HEK293 (cell line): ENCODE data around the gene ASXL1.

Experiments
- CTCF ChIA-PET: fragments of 350-600 bp; formaldehyde crosslinking; extraction: SDS; loops from one replicate; lab custom pipeline; 2021; ENCODE audit warnings: antibody characterized with exemption; lab: Yijun Ruan, JAX
- POLR2A ChIA-PET: fragments of 300-600 bp; formaldehyde crosslinking; extraction: SDS; loops from one replicate; lab custom pipeline; 2020; ENCODE audit warnings: antibody characterized with exemption, inconsistent platforms; lab: Yijun Ruan, JAX
- H3K27ac ChIP-seq: fragments of 200-500 bp; sonication (Bioruptor generic); 2 replicates; pipeline ENCODE4 v1.5.1; 2014; ENCODE audit warnings: low read depth, low read length, control low read depth, inconsistent platforms; ENCODE audit errors: extremely low read depth
- H3K36me3 ChIP-seq, 2 experiments: fragments of 200-500 bp in 1 of 2; sonication (Bioruptor generic) in 1 of 2; 1 replicate in 1 of 2; 2 replicates in 1 of 2; pipeline ENCODE4 v1.5.1; 2014 to 2017; ENCODE audit warnings: inconsistent platforms in 2 of 2, low read length in 2 of 2; ENCODE audit not compliant: control insufficient read depth in 2 of 2, insufficient read depth in 1 of 2
- H3K4me1 ChIP-seq: fragments of 200-500 bp; sonication (Bioruptor generic); 2 replicates; pipeline ENCODE4 v1.5.1; 2014; ENCODE audit warnings: mild to moderate bottlenecking, low read length, inconsistent platforms; ENCODE audit not compliant: control insufficient read depth, insufficient read depth
- H3K4me3 ChIP-seq: 2 replicates; pipeline ENCODE4 v1.5.1; 2011; ENCODE audit warnings: low read depth, mild to moderate bottlenecking, control low read depth, low read length, moderate library complexity
- H3K9me3 ChIP-seq: fragments of 200-500 bp; sonication (Bioruptor generic); 2 replicates; pipeline ENCODE4 v1.5.1; 2014; ENCODE audit warnings: low read depth, low read length, inconsistent platforms; ENCODE audit not compliant: control insufficient read depth, insufficient read depth
- ATF2 ChIP-seq: fragments of 450-650 bp; formaldehyde crosslinking; IDR thresholded peaks from 2 replicates; pipeline ENCODE4 v1.5.1; 2016; ENCODE audit warnings: missing biosample characterization, missing genetic modification characterization, low read depth
- GLI2 ChIP-seq: fragments of 450-650 bp; formaldehyde crosslinking; IDR thresholded peaks from 2 replicates; pipeline ENCODE4; 2017; ENCODE audit warnings: missing biosample characterization, missing genetic modification characterization, low read depth, borderline replicate concordance
- PRDM1 ChIP-seq: fragments of 450-650 bp; formaldehyde crosslinking; IDR thresholded peaks from 2 replicates; pipeline ENCODE4; 2016; ENCODE audit warnings: missing biosample characterization, missing genetic modification characterization
- SALL2 ChIP-seq: fragments of 450-650 bp; formaldehyde crosslinking; IDR thresholded peaks from 2 replicates; pipeline ENCODE4 v1.5.0; 2017; ENCODE audit warnings: missing biosample characterization, mild to moderate bottlenecking, missing genetic modification characterization, borderline replicate concordance
- SCRT1 ChIP-seq: fragments of 450-650 bp; formaldehyde crosslinking; IDR thresholded peaks from 2 replicates; pipeline ENCODE4 v1.5.1; 2016; ENCODE audit warnings: missing biosample characterization, missing genetic modification characterization, borderline replicate concordance
- SCRT2 ChIP-seq: fragments of 450-650 bp; formaldehyde crosslinking; IDR thresholded peaks from 2 replicates; pipeline ENCODE4 v1.5.1; 2016; ENCODE audit warnings: missing biosample characterization, missing genetic modification characterization
- SP3 ChIP-seq: fragments of 450-650 bp; formaldehyde crosslinking; IDR thresholded peaks from 2 replicates; pipeline ENCODE4 v1.5.1; 2016; ENCODE audit warnings: missing biosample characterization, missing genetic modification characterization
- ZBTB10 ChIP-seq: fragments of 450-650 bp; formaldehyde crosslinking; IDR thresholded peaks from 2 replicates; pipeline ENCODE4 v1.5.1; 2016; ENCODE audit warnings: missing biosample characterization, missing genetic modification characterization
- ZBTB48 ChIP-seq: fragments of 450-650 bp; formaldehyde crosslinking; IDR thresholded peaks from 2 replicates; pipeline ENCODE4 v1.5.1; 2016; ENCODE audit warnings: missing biosample characterization, missing genetic modification characterization
- ZNF221 ChIP-seq: fragments of 450-650 bp; formaldehyde crosslinking; IDR thresholded peaks from 2 replicates; pipeline ENCODE4 v1.5.1; 2017; ENCODE audit warnings: missing biosample characterization, missing genetic modification characterization, borderline replicate concordance
- ZNF26 ChIP-seq: fragments of 450-650 bp; formaldehyde crosslinking; IDR thresholded peaks from 2 replicates; pipeline ENCODE4 v1.5.1; 2016; ENCODE audit warnings: missing biosample characterization, missing genetic modification characterization
- ZNF335 ChIP-seq: fragments of 450-650 bp; formaldehyde crosslinking; conservative IDR thresholded peaks from 2 replicates; pipeline ENCODE4 v1.5.1; 2016; ENCODE audit warnings: missing biosample characterization, missing genetic modification characterization
- ZNF391 ChIP-seq: fragments of 450-650 bp; formaldehyde crosslinking; IDR thresholded peaks from 2 replicates; pipeline ENCODE4 v1.5.1; 2016; ENCODE audit warnings: low read depth, missing biosample characterization, missing genetic modification characterization, borderline replicate concordance
- ZNF404 ChIP-seq: fragments of 450-650 bp; formaldehyde crosslinking; IDR thresholded peaks from 2 replicates; pipeline ENCODE4 v1.5.1; 2017; ENCODE audit warnings: missing biosample characterization, missing genetic modification characterization
- ZNF473 ChIP-seq: fragments of 450-650 bp; formaldehyde crosslinking; IDR thresholded peaks from 2 replicates; pipeline ENCODE4 v1.5.1; 2017; ENCODE audit warnings: missing biosample characterization, missing genetic modification characterization
- ZNF791 ChIP-seq: fragments of 450-650 bp; formaldehyde crosslinking; IDR thresholded peaks from 2 replicates; pipeline ENCODE4 v1.5.1; 2016; ENCODE audit warnings: missing biosample characterization, missing genetic modification characterization
- ZSCAN30 ChIP-seq: fragments of 450-650 bp; IDR thresholded peaks from 2 replicates; pipeline ENCODE4 v1.5.1; 2018; ENCODE audit warnings: missing biosample characterization, mild to moderate bottlenecking, missing genetic modification characterization, moderate library complexity
- ZSCAN5A ChIP-seq: fragments of 450-650 bp; formaldehyde crosslinking; IDR thresholded peaks from 2 replicates; pipeline ENCODE4 v1.5.1; 2016; ENCODE audit warnings: missing biosample characterization, missing genetic modification characterization

The ASXL1 gene

GRCh38 chr20:32337937-32338661 is 20.0 kb upstream of the ASXL1 start:
- CTCF ChIA-PET = interaction anchor here (0.6 to 1.0 kb wide), 4 partner anchors 28 to 314 kb away, joined by 3 to 4 read pairs (median 3); no protein-coding TSS in a partner anchor
- Histone ChIP-seq H3K4me1 (no peaks in the 10 kb centered on the region), H3K36me3 (peaks cover 0 to 10% of the 10 kb centered on the region in 2 experiments; a peak in 2 of 3 replicates), H3K27ac (no peak overlapping the region), H3K9me3 (no peaks in the 10 kb centered on the region), H3K4me3 (no peak overlapping the region)
- POLR2A ChIA-PET = no interaction called here
- TF ChIP-seq SCRT2 (peak; percentile 84), ATF2 (tag by site-specific recombination) (no peak), SCRT1 (tag by site-specific recombination) (0 out of 2 replicates have a peak, but pooled peaks have one; percentile 20), ZNF404 (no peak)

GRCh38 chr20:32338665-32339064 is 19.5 kb upstream of the ASXL1 start:
- H3K9me3 ChIP-seq = no peaks in the 10 kb centered on the region
- no peak overlapping the region for H3K4me3 ChIP-seq
- ChIA-PET CTCF (interaction anchor here (0.6 to 1.0 kb wide), 3 partner anchors 28 to 314 kb away, joined by 3 to 4 read pairs (median 3); no protein-coding TSS in a partner anchor), POLR2A (no interaction called here)
- no peak overlapping the region for H3K27ac ChIP-seq
- TF ChIP-seq ZBTB10 (tag by site-specific recombination) (no peak), ZNF391 (tag by site-specific recombination) (no peak), ZNF335 (tag by site-specific recombination) (no peak), ZBTB48 (no peak), SP3 (tag by site-specific recombination) (no peak), ZSCAN5A (tag by site-specific recombination) (no peak), GLI2 (tag by site-specific recombination) (no peak), PRDM1 (tag by site-specific recombination) (no peak), ZNF473 (tag by site-specific recombination) (no peak), ZSCAN30 (tag by site-specific recombination) (no peak), ZNF791 (tag by site-specific recombination) (no peak), ZNF26 (tag by site-specific recombination) (no peak), ZNF221 (tag by site-specific recombination) (no peak), SALL2 (tag by site-specific recombination) (no peak)
- no peaks in the 10 kb centered on the region for H3K4me1 ChIP-seq
- H3K36me3 ChIP-seq = peaks cover 0 to 9% of the 10 kb centered on the region in 2 experiments; a peak in 1 of 3 replicates
